CD4-positive, alpha-beta memory T cell (primary cell): Measurements from ENCODE around the gene SLC2A1. TPM values are rescaled to one million over a fixed set of nuclear protein-coding genes. Genes with fewer than 3 reads are reported as not detected.

Experiments used
- CTCF ChIA-PET: fragments of 350-600 bp; sonication (Branson Sonifier 250); formaldehyde crosslinking; loops from one replicate; lab custom pipeline; 2021; ENCODE audit warnings: inconsistent platforms; ENCODE audit not compliant: partially characterized antibody; lab: Charles Lee
- POLR2A ChIA-PET: fragments of 350-600 bp; sonication (Branson Sonifier 250); formaldehyde crosslinking; loops from one replicate; lab custom pipeline; 2021; ENCODE audit not compliant: partially characterized antibody; lab: Charles Lee
- DNase-seq, 5 donors: peaks; one replicate each; pipeline versions ENCODE4 v3.0.0 to v3.0.0-alpha.2; 2020 to 2022; ENCODE audit warnings: mixed read lengths in 1 of 5
- H3K27ac ChIP-seq: one replicate; pipeline ENCODE4 v1.7.0; 2013; ENCODE audit warnings: low read depth, low read length
- H3K27me3 ChIP-seq: 2 replicates; pipeline ENCODE4 v1.7.0; 2013; ENCODE audit warnings: mild to moderate bottlenecking, low read length, moderate library complexity; ENCODE audit not compliant: insufficient read depth
- H3K36me3 ChIP-seq: 2 replicates; pipeline ENCODE4 v1.7.0; 2013; ENCODE audit warnings: mild to moderate bottlenecking, low read length, moderate library complexity; ENCODE audit not compliant: insufficient read depth
- H3K4me1 ChIP-seq: 2 replicates; pipeline ENCODE4 v1.7.0; 2013; ENCODE audit warnings: mild to moderate bottlenecking, low read length, moderate library complexity; ENCODE audit not compliant: insufficient read depth
- H3K4me3 ChIP-seq, 2 donors: one replicate each; pipeline ENCODE4 v1.7.0; 2013; ENCODE audit warnings: low read length in 2 of 2, mild to moderate bottlenecking in 1 of 2
- H3K9me3 ChIP-seq, 2 donors: one replicate each; pipeline ENCODE4 v1.7.0; 2013; ENCODE audit warnings: low read length in 2 of 2, control low read depth in 1 of 2; ENCODE audit not compliant: control insufficient read depth in 1 of 2
- H3K27ac Mint-ChIP-seq, 7 donors: one replicate each; pipeline ENCODE4 v1.8.0; 2020 to 2021; ENCODE audit warnings: mixed read lengths in 7 of 7, mild to moderate bottlenecking in 6 of 7, inconsistent platforms in 3 of 7, moderate library complexity in 3 of 7
- H3K27me3 Mint-ChIP-seq, 2 donors: one replicate each; pipeline ENCODE4 v1.8.0; 2020 to 2021; ENCODE audit warnings: mixed read lengths in 2 of 2
- H3K36me3 Mint-ChIP-seq, 2 donors: one replicate each; pipeline ENCODE4 v1.8.0; 2020 to 2021; ENCODE audit warnings: mixed read lengths in 2 of 2, inconsistent platforms in 1 of 2, mild to moderate bottlenecking in 1 of 2
- H3K4me1 Mint-ChIP-seq, 4 donors: one replicate each; pipeline ENCODE4 v1.8.0; 2020 to 2021; ENCODE audit warnings: mixed read lengths in 4 of 4, mild to moderate bottlenecking in 1 of 4
- H3K4me3 Mint-ChIP-seq, 8 donors: one replicate each; pipeline ENCODE4 v1.8.0; 2020 to 2021; ENCODE audit warnings: mixed read lengths in 8 of 8, mild to moderate bottlenecking in 7 of 8, moderate library complexity in 6 of 8, inconsistent platforms in 3 of 8
- H3K9me3 Mint-ChIP-seq, 8 donors: one replicate each; pipeline ENCODE4 v1.8.0; 2020 to 2021; ENCODE audit warnings: mixed read lengths in 8 of 8, mild to moderate bottlenecking in 5 of 8, inconsistent platforms in 3 of 8, moderate library complexity in 1 of 8
- intact Hi-C: fragments of 100-400 bp; cut with micrococcal nuclease; formaldehyde crosslinking; loops from one replicate; pipeline ENCODE4 v1.15.1; 2023
- polyA plus RNA-seq, 2 donors: library from polyadenylated mRNA; unstranded; fragments of 300-500 nt; fragmentation: Illumina TruSeq; gene quantifications; one replicate each; pipeline ENCODE4 v1.2.3, GENCODE V29; 2021
- total RNA-seq, 2 experiments: library from RNA; stranded (reverse); gene quantifications; one replicate each; pipeline ENCODE4 v1.2.3, GENCODE V29; 2021

SLC2A1 gene
- total and polyA plus RNA-seq, 4 experiments from 2014 or later = 22.7 to 58.4 (median 43.7) TPM

DNA sequence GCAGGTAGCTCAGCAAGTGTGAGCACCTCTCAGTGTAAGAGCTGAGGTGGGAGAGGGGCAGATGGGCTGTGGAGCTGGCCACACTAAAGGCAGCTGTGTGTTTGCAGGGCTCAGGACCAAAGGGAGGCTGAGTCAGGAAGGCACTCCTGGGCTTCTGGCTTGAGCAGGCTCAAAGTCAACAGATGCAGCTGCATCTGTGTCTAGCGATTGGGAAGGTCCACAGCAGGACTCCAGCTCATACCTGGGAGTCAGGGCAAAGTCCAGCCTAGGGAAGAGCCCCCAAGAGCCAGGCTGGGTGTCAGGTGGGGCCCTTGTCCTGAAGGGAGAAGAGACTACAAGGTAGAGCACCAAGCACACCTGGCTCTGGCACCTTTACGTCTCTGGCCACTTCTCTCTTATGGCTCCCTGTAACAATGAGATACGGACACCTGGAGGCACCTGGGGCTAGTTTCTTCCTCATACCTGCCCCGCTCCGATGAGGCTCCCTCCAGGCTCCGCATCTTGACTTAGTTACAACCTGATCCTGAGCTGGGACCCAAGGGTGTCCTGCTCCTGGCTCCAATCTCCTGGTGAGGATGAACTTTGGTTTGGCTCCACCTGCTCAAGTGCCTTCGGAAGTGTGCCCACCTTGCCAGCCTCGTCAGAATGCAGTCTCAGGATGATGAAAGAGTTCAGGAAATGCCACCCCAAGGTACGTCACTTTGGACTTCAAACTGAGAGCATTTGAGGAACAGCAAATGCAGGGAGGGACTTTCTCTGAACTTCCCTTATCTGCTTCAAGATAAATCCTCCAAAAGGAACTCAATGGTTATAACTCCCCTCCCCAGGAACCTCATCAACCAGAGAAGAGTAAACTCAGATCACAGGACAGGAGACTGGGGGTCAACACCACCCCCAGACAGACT is 21.5 kb upstream of the SLC2A1 start:
- peaks cover 0 to 2% (median 0%) of the 10 kb centered on the region in 4 donors for H3K4me1 Mint-ChIP-seq
- intact Hi-C loops = no loop called here
- CTCF ChIA-PET = interaction anchor here (0.7 kb wide), 1 partner anchor 67 kb away, joined by 3 read pairs; no protein-coding TSS in a partner anchor

DNA sequence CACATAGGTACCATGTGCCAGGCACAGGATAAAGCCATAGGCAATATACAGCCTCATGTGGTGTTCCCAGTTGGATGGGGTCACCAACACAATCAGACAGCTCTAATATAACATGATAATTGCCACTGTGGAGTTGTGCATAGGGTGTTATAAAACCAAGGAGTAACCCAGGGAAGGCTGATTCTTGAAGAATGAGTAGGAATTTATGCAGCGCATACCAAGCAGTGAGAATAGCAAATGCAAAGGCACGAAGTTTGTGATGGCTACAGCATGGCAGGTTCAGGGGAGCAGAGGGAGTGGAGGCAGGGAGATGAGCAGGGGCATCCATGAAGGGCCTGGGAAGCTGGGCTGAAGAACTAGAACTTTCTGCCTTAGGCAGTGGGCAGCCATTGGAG is 20.4 kb upstream of the SLC2A1 start:
- H3K4me1 Mint-ChIP-seq = peaks cover 0 to 2% (median 0%) of the 10 kb centered on the region in 4 donors
- intact Hi-C loops = no loop called here
- CTCF ChIA-PET = interaction anchor here (0.7 kb wide), 1 partner anchor 86 kb away, joined by 5 read pairs; no protein-coding TSS in a partner anchor

More for the DNA sequence above, 21.5 kb upstream of the SLC2A1 start:
- no peak for DNase-seq
- peak overlapping the region in 1 of 7 donors; percentile 63 for H3K27ac Mint-ChIP-seq
- H3K4me3 ChIP-seq = no peak overlapping the region
- no peaks in the 10 kb centered on the region for H3K36me3 ChIP-seq
- no peaks in the 10 kb centered on the region for H3K9me3 Mint-ChIP-seq
- no peak overlapping the region for H3K27ac ChIP-seq
- no peak overlapping the region for H3K4me3 Mint-ChIP-seq
- H3K4me1 ChIP-seq = no peaks in the 10 kb centered on the region
- peaks cover 7 to 25% of the 10 kb centered on the region in 2 donors for H3K36me3 Mint-ChIP-seq
- H3K27me3 Mint-ChIP-seq = peaks cover 0 to 2% of the 10 kb centered on the region in 2 donors
- no peaks in the 10 kb centered on the region for H3K9me3 ChIP-seq
- POLR2A ChIA-PET = no interaction called here
- H3K27me3 ChIP-seq = no peaks in the 10 kb centered on the region

DNA sequence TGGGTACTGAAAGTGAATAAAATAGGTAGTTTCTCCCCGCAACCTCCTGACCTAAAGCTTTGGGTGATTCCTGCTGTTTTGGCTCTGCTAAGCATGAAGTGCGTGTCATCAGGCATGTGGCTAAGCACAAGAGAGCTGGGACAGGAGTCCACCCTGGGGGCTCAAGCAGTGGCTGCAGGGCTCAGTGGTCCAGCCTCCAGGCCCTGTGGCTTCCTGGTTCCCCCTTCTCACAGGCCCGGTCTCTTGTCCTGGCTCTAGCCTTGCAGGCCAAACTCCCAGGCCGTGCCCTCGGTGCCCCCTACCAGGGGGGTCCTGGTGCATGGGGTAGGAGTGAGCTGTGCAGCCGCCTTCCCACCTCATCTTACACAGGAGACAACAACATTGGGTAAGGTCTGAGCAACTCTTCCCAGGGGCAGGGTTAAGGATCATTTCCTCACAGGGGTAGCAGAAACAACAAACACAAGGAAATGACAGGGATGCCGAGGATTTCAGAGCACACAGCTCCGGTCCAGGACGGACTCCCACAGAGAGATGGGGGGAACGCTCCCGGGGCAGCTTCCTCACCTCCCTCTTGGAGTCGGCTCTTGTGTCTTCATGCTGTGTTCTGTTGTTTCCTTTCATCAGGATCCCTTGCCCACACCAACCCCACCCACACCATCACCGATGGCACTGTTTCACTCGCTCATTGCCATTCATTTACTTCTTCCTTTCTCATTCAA is 19.8 kb upstream of the SLC2A1 start:
- DNase-seq = no peak
- Histone ChIP-seq H3K4me1 (no peaks in the 10 kb centered on the region), H3K36me3 (no peaks in the 10 kb centered on the region), H3K27ac (no peak overlapping the region), H3K4me3 (no peak overlapping the region), H3K27me3 (no peaks in the 10 kb centered on the region), H3K9me3 (no peaks in the 10 kb centered on the region)
- ChIA-PET POLR2A (no interaction called here), CTCF (interaction anchor here (0.7 kb wide), 1 partner anchor 85 kb away, joined by 5 read pairs; no protein-coding TSS in a partner anchor)
- Mint-ChIP-seq H3K9me3 (no peaks in the 10 kb centered on the region), H3K4me1 (peaks cover 0 to 2% (median 0%) of the 10 kb centered on the region in 4 donors), H3K27ac (no peak overlapping the region), H3K36me3 (peaks cover 7 to 25% of the 10 kb centered on the region in 2 donors), H3K27me3 (peaks cover 0 to 2% of the 10 kb centered on the region in 2 donors), H3K4me3 (no peak overlapping the region)
- intact Hi-C loops = no loop called here

More for the DNA sequence above, 20.4 kb upstream of the SLC2A1 start:
- DNase-seq = no peak
- Mint-ChIP-seq H3K4me3 (no peak overlapping the region), H3K36me3 (peaks cover 7 to 25% of the 10 kb centered on the region in 2 donors), H3K9me3 (no peaks in the 10 kb centered on the region), H3K27me3 (peaks cover 0 to 2% of the 10 kb centered on the region in 2 donors), H3K27ac (no peak overlapping the region)
- Histone ChIP-seq H3K27ac (no peak overlapping the region), H3K4me3 (no peak overlapping the region), H3K9me3 (no peaks in the 10 kb centered on the region), H3K36me3 (no peaks in the 10 kb centered on the region), H3K4me1 (no peaks in the 10 kb centered on the region), H3K27me3 (no peaks in the 10 kb centered on the region)
- POLR2A ChIA-PET = no interaction called here

DNA sequence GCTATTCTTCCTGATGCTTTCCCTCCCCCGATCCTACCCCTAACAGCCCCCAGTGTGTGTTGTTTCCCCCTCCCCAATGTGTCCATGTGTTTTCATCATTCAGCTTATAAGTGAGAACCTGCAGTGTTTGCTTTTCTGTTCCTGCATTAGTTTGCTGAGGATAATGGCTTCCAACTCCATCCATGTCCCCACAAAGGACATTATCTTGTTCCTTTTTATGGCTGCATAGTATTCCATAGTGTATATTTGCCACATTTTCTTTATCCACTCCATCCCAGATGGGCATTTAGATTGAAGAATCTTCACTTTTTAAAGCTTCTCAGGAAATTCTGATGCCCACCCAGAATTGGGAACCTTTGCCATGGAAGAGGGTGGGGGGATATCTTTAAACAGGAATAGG is 19.0 kb upstream of the SLC2A1 start:
- Histone ChIP-seq H3K4me1 (no peaks in the 10 kb centered on the region), H3K36me3 (no peaks in the 10 kb centered on the region), H3K27ac (no peak overlapping the region), H3K27me3 (no peaks in the 10 kb centered on the region), H3K4me3 (no peak overlapping the region), H3K9me3 (no peaks in the 10 kb centered on the region)
- POLR2A ChIA-PET = no interaction called here
- peak overlapping the region in 1 of 7 donors; percentile 12 for H3K27ac Mint-ChIP-seq
- peaks cover 7 to 29% of the 10 kb centered on the region in 2 donors for H3K36me3 Mint-ChIP-seq
- CTCF ChIA-PET = interaction anchor here (1.6 kb wide), 1 partner anchor 46 kb away, joined by 3 read pairs; no protein-coding TSS in a partner anchor
- intact Hi-C loops = no loop called here
- H3K9me3 Mint-ChIP-seq = no peaks in the 10 kb centered on the region
- peaks cover 0 to 2% (median 0%) of the 10 kb centered on the region in 4 donors for H3K4me1 Mint-ChIP-seq
- H3K4me3 Mint-ChIP-seq = no peak overlapping the region
- DNase-seq = no peak
- H3K27me3 Mint-ChIP-seq = peaks cover 0 to 2% of the 10 kb centered on the region in 2 donors

DNA sequence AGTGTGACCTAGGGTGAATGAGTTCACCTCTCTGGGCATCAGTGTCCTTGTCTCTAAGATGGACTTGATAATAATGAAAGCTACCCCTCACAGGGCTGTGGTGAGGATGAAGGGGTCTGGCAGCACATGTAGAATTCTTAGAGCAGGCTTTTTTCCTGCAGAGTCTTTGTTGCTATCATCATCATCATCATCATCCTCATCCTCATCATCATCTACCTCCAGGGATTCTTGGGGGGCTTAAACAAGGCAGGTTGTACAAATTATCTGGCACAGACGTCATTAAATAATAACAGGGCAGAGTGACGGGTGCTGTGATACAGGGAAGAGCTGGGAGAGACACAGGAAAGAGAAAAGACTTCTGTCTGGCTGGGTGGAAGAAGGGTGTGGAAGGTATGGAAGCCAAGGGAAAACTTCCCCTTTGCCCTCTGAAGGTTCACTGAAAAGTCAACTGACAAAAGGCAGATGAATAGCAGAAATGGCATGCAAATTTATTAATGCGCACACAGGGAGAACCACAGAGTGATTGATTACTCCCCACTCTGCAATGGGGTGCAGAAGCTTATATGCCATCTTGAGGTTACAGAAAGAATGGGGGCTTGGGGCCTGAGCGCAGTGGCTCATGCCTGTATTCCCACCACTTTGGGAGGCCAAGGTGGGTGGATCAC is 17.0 kb upstream of the SLC2A1 start:
- Histone ChIP-seq H3K4me1 (no peaks in the 10 kb centered on the region), H3K27me3 (no peaks in the 10 kb centered on the region), H3K9me3 (no peaks in the 10 kb centered on the region), H3K27ac (no peak overlapping the region), H3K4me3 (no peak overlapping the region), H3K36me3 (no peaks in the 10 kb centered on the region)
- Mint-ChIP-seq H3K36me3 (peaks cover 4 to 25% of the 10 kb centered on the region in 2 donors), H3K27me3 (peaks cover 0 to 2% of the 10 kb centered on the region in 2 donors), H3K4me3 (no peak overlapping the region), H3K4me1 (peaks cover 0 to 2% (median 0%) of the 10 kb centered on the region in 4 donors), H3K9me3 (no peaks in the 10 kb centered on the region), H3K27ac (peak overlapping the region in 1 of 7 donors; percentile 57)
- DNase-seq = no peak
- POLR2A ChIA-PET = interaction anchor here (1.2 kb wide), 1 partner anchor 16 kb away, joined by 3 read pairs; no protein-coding TSS in a partner anchor
- intact Hi-C loops = no loop called here
- CTCF ChIA-PET = interaction anchor here (1.0 kb wide), 1 partner anchor 60 kb away, joined by 3 read pairs; no protein-coding TSS in a partner anchor

DNA sequence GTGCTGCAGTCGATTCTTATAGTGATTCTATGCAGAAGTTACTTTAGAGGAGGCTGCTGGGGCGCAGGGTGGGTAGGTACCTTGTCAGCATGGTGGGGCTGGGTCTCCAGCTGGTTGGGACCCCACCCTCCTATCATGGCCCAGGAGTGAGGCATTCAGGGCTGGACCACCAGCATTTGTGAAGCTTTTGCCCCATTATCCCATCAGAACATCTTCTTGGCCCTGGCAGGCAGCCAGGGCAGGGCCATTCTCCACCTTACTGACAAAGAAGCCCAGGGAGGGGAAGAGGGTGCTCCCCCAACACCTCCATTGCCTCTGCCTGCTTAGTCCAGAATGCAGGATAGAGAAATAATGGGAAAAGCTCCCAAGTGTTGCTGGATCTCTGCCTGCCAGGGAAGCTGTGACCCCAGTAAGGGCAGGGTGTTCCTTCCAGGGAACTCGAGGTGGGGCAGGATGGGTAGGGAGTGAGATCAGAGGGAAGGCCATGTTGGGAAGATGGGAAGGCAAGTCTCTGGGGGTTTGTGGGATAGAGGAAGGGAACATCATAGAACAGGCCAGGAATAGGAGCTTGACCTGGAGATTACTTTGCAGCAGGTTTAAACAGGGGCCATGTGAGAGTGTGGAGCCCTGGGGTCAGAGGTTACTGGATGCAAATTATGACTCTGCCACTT is 16.2 kb upstream of the SLC2A1 start:
- H3K27ac Mint-ChIP-seq = peak overlapping the region in 2 of 7 donors; percentile 4 to 40
- POLR2A ChIA-PET = interaction anchor here (1.2 to 1.3 kb wide), 2 partner anchors 16 to 22 kb away, joined by 3 to 5 read pairs; no protein-coding TSS in a partner anchor
- Histone ChIP-seq H3K36me3 (no peaks in the 10 kb centered on the region), H3K27ac (no peak overlapping the region), H3K27me3 (no peaks in the 10 kb centered on the region), H3K9me3 (no peaks in the 10 kb centered on the region), H3K4me3 (no peak overlapping the region), H3K4me1 (no peaks in the 10 kb centered on the region)
- no peaks in the 10 kb centered on the region for H3K9me3 Mint-ChIP-seq
- peaks cover 4 to 25% of the 10 kb centered on the region in 2 donors for H3K36me3 Mint-ChIP-seq
- DNase-seq = no peak
- peaks cover 0 to 2% (median 0%) of the 10 kb centered on the region in 4 donors for H3K4me1 Mint-ChIP-seq
- peaks cover 0 to 2% of the 10 kb centered on the region in 2 donors for H3K27me3 Mint-ChIP-seq
- intact Hi-C loops = no loop called here
- H3K4me3 Mint-ChIP-seq = no peak overlapping the region
- CTCF ChIA-PET = interaction anchor here (1.1 to 1.6 kb wide), 3 partner anchors 9 to 98 kb away, joined by 3 to 5 read pairs (median 4); no protein-coding TSS in a partner anchor
